ENCODE results near the gene PSMB7. TPM values are rescaled to one million over a fixed set of nuclear protein-coding genes. Genes with fewer than 3 reads are reported as not detected.

Gene PSMB7
- total RNA-seq, 4 donors from 2014 or later: 67.6 to 110 (median 90.8) TPM

DNA sequence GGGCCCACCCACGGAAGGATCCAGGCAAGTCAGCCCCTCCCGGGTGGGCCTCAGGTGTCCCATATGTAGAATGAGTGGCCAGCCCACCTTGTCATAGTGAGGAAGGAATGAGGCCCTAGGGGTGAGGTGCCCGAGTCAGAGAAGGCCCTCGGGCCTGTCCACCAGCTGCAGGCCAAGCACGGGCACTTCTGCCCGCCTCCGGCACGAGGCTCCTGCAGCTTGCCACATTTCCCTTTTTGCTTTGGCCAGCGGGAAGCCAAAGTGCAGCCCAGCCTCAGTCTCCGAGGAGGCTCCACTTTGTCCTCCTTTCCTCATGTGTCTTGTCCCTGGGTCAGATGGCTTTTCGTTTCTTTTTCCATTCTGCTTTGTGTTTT, 72.9 kb downstream of the PSMB7 start:
- H3K36me3 ChIP-seq: peaks cover 0 to 56% (median 0%) of the 10 kb centered on the region in 3 donors
- no peaks in the 10 kb centered on the region for H3K4me1 ChIP-seq
- H3K27ac ChIP-seq: peak overlapping the region in 1 of 4 donors; percentile 42
- H3K4me3 ChIP-seq: no peak overlapping the region
- TF ChIP-seq, protein P1, sequence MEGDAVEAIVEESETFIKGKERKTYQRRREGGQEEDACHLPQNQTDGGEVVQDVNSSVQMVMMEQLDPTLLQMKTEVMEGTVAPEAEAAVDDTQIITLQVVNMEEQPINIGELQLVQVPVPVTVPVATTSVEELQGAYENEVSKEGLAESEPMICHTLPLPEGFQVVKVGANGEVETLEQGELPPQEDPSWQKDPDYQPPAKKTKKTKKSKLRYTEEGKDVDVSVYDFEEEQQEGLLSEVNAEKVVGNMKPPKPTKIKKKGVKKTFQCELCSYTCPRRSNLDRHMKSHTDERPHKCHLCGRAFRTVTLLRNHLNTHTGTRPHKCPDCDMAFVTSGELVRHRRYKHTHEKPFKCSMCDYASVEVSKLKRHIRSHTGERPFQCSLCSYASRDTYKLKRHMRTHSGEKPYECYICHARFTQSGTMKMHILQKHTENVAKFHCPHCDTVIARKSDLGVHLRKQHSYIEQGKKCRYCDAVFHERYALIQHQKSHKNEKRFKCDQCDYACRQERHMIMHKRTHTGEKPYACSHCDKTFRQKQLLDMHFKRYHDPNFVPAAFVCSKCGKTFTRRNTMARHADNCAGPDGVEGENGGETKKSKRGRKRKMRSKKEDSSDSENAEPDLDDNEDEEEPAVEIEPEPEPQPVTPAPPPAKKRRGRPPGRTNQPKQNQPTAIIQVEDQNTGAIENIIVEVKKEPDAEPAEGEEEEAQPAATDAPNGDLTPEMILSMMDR (IDR thresholded peaks at IDR 0.05): no peak
- TF ChIP-seq POLR2A (IDR thresholded peaks at IDR 0.05): no peak
- no peak for DNase-seq
- no peaks in the 10 kb centered on the region for H3K9me3 ChIP-seq
- H3K27me3 ChIP-seq: no peaks in the 10 kb centered on the region

DNA sequence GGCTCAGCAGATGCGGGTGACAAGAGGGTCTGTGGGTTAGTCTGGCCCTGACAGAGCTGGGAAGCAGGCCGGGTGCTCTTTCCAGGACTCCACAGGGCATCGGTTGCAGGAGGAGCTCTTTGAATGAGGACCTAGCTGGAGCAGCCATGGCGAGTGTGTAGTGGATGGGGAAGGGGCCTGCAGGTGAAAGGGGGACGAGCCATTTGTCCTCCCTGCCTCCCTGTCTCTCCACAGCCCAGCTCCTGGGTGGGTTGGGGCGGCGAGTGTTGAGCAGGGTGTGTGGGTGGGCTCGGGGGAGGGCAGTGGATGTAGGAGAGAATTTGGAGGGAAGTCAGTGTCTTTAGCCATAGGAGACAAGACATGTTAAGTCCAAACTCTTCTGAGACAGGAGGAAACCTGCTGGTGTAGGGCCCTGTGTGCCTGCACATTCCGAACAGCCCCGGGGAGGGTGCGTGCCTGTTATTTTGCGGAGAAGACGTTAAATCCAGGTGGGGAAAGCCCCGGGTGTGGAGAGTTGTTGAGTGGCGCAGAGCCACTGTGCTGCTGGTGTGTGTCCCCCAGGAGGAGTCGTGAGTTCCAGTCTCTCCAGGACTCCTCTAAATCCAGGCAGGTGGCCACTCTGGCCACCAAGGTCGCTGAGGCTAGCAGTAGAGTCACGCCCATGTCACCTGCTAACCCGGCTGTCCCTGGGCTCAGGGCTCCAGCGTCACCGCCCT, 73.6 kb downstream of the PSMB7 start:
- Histone ChIP-seq H3K27ac (no peak overlapping the region), H3K27me3 (no peaks in the 10 kb centered on the region), H3K4me3 (no peak overlapping the region), H3K4me1 (no peaks in the 10 kb centered on the region), H3K9me3 (no peaks in the 10 kb centered on the region), H3K36me3 (peaks cover 0 to 56% (median 0%) of the 10 kb centered on the region in 3 donors)
- DNase-seq: no peak
- TF ChIP-seq POLR2A (IDR thresholded peaks at IDR 0.05): no peak
- TF ChIP-seq, protein P1 (IDR thresholded peaks at IDR 0.05): no peak

DNA sequence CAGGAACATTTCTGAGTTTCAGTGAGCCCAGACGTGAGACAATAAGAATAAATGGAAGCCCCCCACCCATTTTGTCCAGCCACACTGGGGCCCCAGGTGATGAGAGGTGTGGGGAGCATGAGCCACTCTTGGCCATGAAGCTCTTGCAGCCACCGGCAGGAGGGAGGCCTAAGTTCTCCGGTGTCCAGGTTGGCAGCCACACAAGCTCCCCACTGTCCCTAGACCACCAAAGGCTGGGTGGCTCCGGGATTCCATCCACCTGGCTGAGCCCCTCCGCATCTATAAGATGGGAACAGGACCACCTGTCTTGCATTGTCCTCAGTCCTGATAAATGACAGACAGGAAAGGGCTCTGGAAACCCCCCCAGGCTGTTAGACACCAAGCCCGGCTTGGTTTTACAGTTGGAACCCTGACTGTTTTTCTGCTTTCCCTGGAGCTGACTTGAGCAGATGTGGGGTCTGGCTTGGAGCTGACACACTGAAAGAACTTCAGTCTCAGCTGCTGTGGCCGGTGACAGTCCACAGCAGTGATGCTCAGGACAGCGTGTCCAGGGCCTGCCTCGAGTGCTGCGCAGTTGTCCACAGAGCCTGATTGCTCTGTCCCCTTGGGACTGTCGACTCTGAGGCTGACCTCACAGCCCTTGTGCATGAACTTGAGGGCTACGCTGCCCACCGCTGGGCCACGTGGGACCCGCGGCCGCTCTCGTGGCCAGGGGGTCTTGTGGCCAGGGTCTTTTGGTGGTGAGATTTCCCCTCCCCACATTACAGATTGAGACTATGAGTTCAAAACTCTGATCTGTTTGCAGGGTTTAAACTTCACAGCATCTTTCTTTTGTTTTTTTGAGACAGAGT, 74.8 kb downstream of the PSMB7 start:
- H3K36me3 ChIP-seq: peaks cover 0 to 51% (median 0%) of the 10 kb centered on the region in 3 donors
- no peak overlapping the region for H3K27ac ChIP-seq
- no peaks in the 10 kb centered on the region for H3K27me3 ChIP-seq
- no peaks in the 10 kb centered on the region for H3K4me1 ChIP-seq
- no peaks in the 10 kb centered on the region for H3K9me3 ChIP-seq
- no peak overlapping the region for H3K4me3 ChIP-seq
- DNase-seq: no peak
- no peak for TF ChIP-seq POLR2A (IDR thresholded peaks at IDR 0.05)

DNA sequence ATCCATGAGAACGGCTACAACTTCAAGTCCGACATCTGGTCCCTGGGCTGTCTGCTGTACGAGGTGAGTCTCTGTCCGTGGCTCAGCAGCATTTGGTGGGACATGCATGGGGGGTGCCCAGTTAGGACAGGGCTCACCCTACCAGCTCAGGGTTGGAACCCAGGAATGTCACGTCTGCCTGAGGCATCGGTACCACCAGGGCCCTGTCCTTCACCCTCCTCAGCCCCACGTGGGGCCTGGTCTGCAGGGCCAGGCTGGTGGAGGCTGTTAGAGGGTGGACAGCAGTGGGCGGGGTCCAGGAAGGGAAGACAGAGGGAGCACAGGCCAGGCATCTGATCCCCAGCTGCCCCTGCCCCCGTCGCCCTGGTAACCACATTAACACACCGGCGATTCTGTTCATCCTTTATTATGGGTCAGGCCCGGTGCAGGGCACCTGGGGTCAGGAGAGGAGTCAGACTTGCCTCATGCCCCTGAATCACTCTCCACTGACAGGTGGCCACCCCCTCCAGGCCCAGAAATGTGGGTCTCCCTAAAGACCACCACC, 75.6 kb downstream of the PSMB7 start:
- no peak overlapping the region for H3K27ac ChIP-seq
- H3K36me3 ChIP-seq: peaks cover 0 to 51% (median 0%) of the 10 kb centered on the region in 3 donors
- H3K4me3 ChIP-seq: no peak overlapping the region
- no peaks in the 10 kb centered on the region for H3K9me3 ChIP-seq
- H3K27me3 ChIP-seq: no peaks in the 10 kb centered on the region
- no peak for TF ChIP-seq POLR2A (IDR thresholded peaks at IDR 0.05)
- TF ChIP-seq, protein P1 (IDR thresholded peaks at IDR 0.05): no peak
- DNase-seq: no peak
- no peaks in the 10 kb centered on the region for H3K4me1 ChIP-seq

DNA sequence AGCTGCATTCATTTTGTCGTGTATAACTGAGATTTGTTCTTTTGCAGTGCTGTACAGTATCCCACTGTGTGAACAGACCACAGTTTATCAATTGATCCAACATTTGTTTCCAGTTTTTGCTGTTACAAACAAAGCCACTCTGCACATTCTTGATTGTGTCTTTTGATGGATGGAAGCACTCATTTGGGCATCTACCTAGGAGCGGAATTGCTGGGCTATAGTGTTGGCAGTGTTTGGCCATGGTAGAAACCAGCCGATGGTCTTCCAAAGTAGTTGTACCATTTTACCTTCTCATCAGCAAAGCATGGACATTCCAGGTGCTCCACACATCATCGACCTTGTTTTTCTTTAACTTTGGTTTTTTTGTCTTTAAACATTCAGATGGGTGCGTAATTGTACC, 77.7 kb downstream of the PSMB7 start:
- H3K36me3 ChIP-seq: peaks cover 0 to 53% (median 0%) of the 10 kb centered on the region in 3 donors
- no peak for DNase-seq

More for the DNA sequence above, 77.7 kb downstream of the PSMB7 start:
- Histone ChIP-seq H3K4me3 (no peak overlapping the region), H3K27me3 (no peaks in the 10 kb centered on the region), H3K27ac (no peak overlapping the region), H3K4me1 (no peaks in the 10 kb centered on the region), H3K9me3 (no peaks in the 10 kb centered on the region)
- TF ChIP-seq, protein P1 (IDR thresholded peaks at IDR 0.05): no peak
- no peak for TF ChIP-seq POLR2A (IDR thresholded peaks at IDR 0.05)
